NCI-H1105 treated with DMSO at 0.1 percent for 48 hours (cell line): ENCODE results near the gene STAB1.

Experiments used
- DNase-seq: peaks from one replicate; lab custom pipeline; 2025; lab: John Stamatoyannopoulos, UW

The STAB1 gene

GRCh38 chr3:52536369-52537164 lies 41.4 kb downstream of the STAB1 start, which contains the start of gene UQCC5:
TSS of gene UQCC5 (plus strand) at chr3:52536605. CDS start at chr3:52536756, 151 bp downstream.
- DNase-seq, result peak; percentile 92

- no peak for DNase-seq
These were observed 42.1 kb downstream of the STAB1 start for GRCh38 chr3:52537165-52537620.

GRCh38 chr3:52537726-52538421 lies 42.7 kb downstream of the STAB1 start:
- no peak for DNase-seq

GRCh38 chr3:52539010-52539653 lies 44.0 kb downstream of the STAB1 start:
- no peak for DNase-seq

- DNase-seq, result no peak
These were observed 45.9 kb downstream of the STAB1 start for GRCh38 chr3:52541050-52541449.

GRCh38 chr3:52544937-52545336 lies 49.8 kb downstream of the STAB1 start:
- no peak for DNase-seq

GRCh38 chr3:52546111-52546901 lies 51.2 kb downstream of the STAB1 start:
- DNase-seq, result no peak

GRCh38 chr3:52547143-52547542 lies 52.0 kb downstream of the STAB1 start:
- DNase-seq, result no peak

GRCh38 chr3:52551118-52551517 lies 56.0 kb downstream of the STAB1 start:
- DNase-seq, result no peak

- DNase-seq, result no peak
These were observed 57.0 kb downstream of the STAB1 start for GRCh38 chr3:52552089-52552488.

GRCh38 chr3:52554026-52554755 lies 59.1 kb downstream of the STAB1 start:
- peak; percentile 0 for DNase-seq

- DNase-seq, result no peak
These were observed 59.9 kb downstream of the STAB1 start for GRCh38 chr3:52555056-52555455.

- no peak for DNase-seq
These were observed 62.1 kb downstream of the STAB1 start for GRCh38 chr3:52557011-52557960.

GRCh38 chr3:52558436-52558835 lies 63.3 kb downstream of the STAB1 start:
- DNase-seq, result no peak

- DNase-seq, result no peak
These were observed 66.0 kb downstream of the STAB1 start for GRCh38 chr3:52561028-52561747.

GRCh38 chr3:52563984-52564383 lies 68.8 kb downstream of the STAB1 start:
- no peak for DNase-seq

- DNase-seq, result no peak
These were observed 72.9 kb downstream of the STAB1 start for GRCh38 chr3:52568069-52568468.

- no peak for DNase-seq
These were observed 74.9 kb downstream of the STAB1 start for GRCh38 chr3:52570076-52570475.

GRCh38 chr3:52572221-52572620 lies 77.1 kb downstream of the STAB1 start:
- no peak for DNase-seq
